OCI-LY3 (cell line): ENCODE results near the gene IFT122.

Experiments
- H2AFZ ChIP-seq: fragments of 200-600, 300-600 bp; shearing (Covaris generic); 2 replicates; pipeline ENCODE4 v1.6.0; 2014; ENCODE audit warnings: antibody characterized with exemption, low read depth, low read length
- H3K27ac ChIP-seq: fragments of 200-600, 300-600 bp; sonication (generic); 2 replicates; pipeline ENCODE4 v1.5.1; 2014; ENCODE audit warnings: mild to moderate bottlenecking, low read length, moderate library complexity, mixed read lengths
- H3K27me3 ChIP-seq: fragments of 200-600, 300-600 bp; sonication (generic); 2 replicates; pipeline ENCODE4 v1.6.1; 2014; ENCODE audit warnings: low read depth, low read length, mixed read lengths
- H3K36me3 ChIP-seq: fragments of 200-600, 300-600 bp; sonication (generic); replicated peaks from 2 replicates; pipeline ENCODE3; 2014; ENCODE audit warnings: low read depth, low read length, mixed read lengths
- H3K4me1 ChIP-seq: fragments of 300-600, 200-600 bp; sonication (generic); 2 replicates; pipeline ENCODE4 v1.6.1; 2014; ENCODE audit warnings: low read length, mixed read lengths
- H3K4me2 ChIP-seq: fragments of 200-600, 300-600 bp; sonication (generic); 2 replicates; pipeline ENCODE4 v1.6.1; 2014; ENCODE audit warnings: low read length, mixed read lengths
- H3K4me3 ChIP-seq: fragments of 300-600, 200-600 bp; sonication (generic); 2 replicates; pipeline ENCODE4 v1.5.1; 2014; ENCODE audit warnings: antibody characterized with exemption, mild to moderate bottlenecking, low read length, moderate library complexity
- H3K79me2 ChIP-seq: fragments of 300-600, 200-600 bp; shearing (Covaris generic); 2 replicates; pipeline ENCODE4 v1.6.1; 2014; ENCODE audit warnings: mild to moderate bottlenecking, low read length, mixed read lengths
- H3K9ac ChIP-seq: fragments of 300-600, 200-600 bp; shearing (Covaris generic); 2 replicates; pipeline ENCODE4 v1.6.0; 2014; ENCODE audit warnings: mild to moderate bottlenecking, low read length, moderate library complexity
- H3K9me3 ChIP-seq: fragments of 200-600, 300-600 bp; shearing (Covaris generic); 2 replicates; pipeline ENCODE4 v1.6.1; 2014; ENCODE audit warnings: low read length, mixed read lengths; ENCODE audit not compliant: insufficient read depth
- H4K20me1 ChIP-seq: fragments of 200-600, 300-600 bp; sonication (generic); 2 replicates; pipeline ENCODE4 v1.6.1; 2016; ENCODE audit warnings: low read length, mixed read lengths; ENCODE audit not compliant: insufficient read depth
- EZH2phosphoT487 ChIP-seq: fragments of 200-600 bp; shearing (Covaris generic); IDR thresholded peaks from 2 replicates; pipeline ENCODE4 v1.6.1; 2018; ENCODE audit warnings: antibody characterized with exemption, mixed run types, low read depth
- TF ChIP-seq, protein P1 (sequence below): fragments of 200-600, 300-600 bp; sonication (generic); IDR thresholded peaks from 2 replicates; pipeline ENCODE4 v1.5.1; 2014; ENCODE audit warnings: antibody characterized with exemption, low read length, low read depth

IFT122 gene

DNA sequence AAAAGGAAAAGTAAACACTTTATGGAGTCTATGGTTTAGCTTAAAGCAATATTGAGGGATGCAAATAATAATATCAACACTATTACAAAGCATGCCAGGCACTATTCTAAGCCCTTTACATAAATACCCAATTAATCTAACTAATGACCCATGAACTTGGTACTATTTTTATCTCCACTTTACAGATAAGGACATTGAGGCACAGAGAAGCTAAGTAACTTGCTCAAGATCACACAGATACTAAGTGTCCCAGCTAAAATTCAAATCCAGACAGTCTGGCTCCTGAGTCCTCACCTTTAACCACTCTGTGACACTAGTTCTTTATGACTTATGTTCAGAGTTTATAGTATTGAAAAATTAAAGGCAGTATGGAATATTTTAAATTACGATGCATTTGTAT, 5.9 kb upstream of the IFT122 start:
- no peak overlapping the region for H2AFZ ChIP-seq
- no peak overlapping the region for H3K4me2 ChIP-seq
- no peak overlapping the region for H3K9ac ChIP-seq
- no peaks in the 10 kb centered on the region for H3K9me3 ChIP-seq
- H3K4me3 ChIP-seq, result no peak overlapping the region
- H3K79me2 ChIP-seq, result peaks cover 16% of the 10 kb centered on the region
- H3K27ac ChIP-seq, result no peak overlapping the region
- TF ChIP-seq, protein P1, sequence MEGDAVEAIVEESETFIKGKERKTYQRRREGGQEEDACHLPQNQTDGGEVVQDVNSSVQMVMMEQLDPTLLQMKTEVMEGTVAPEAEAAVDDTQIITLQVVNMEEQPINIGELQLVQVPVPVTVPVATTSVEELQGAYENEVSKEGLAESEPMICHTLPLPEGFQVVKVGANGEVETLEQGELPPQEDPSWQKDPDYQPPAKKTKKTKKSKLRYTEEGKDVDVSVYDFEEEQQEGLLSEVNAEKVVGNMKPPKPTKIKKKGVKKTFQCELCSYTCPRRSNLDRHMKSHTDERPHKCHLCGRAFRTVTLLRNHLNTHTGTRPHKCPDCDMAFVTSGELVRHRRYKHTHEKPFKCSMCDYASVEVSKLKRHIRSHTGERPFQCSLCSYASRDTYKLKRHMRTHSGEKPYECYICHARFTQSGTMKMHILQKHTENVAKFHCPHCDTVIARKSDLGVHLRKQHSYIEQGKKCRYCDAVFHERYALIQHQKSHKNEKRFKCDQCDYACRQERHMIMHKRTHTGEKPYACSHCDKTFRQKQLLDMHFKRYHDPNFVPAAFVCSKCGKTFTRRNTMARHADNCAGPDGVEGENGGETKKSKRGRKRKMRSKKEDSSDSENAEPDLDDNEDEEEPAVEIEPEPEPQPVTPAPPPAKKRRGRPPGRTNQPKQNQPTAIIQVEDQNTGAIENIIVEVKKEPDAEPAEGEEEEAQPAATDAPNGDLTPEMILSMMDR, result no peak
- TF ChIP-seq EZH2phosphoT487, result no peak
- no peaks in the 10 kb centered on the region for H3K27me3 ChIP-seq
- H3K4me1 ChIP-seq, result peaks cover 42% of the 10 kb centered on the region
- peaks cover 61% of the 10 kb centered on the region for H3K36me3 ChIP-seq
- H4K20me1 ChIP-seq, result no peaks in the 10 kb centered on the region

DNA sequence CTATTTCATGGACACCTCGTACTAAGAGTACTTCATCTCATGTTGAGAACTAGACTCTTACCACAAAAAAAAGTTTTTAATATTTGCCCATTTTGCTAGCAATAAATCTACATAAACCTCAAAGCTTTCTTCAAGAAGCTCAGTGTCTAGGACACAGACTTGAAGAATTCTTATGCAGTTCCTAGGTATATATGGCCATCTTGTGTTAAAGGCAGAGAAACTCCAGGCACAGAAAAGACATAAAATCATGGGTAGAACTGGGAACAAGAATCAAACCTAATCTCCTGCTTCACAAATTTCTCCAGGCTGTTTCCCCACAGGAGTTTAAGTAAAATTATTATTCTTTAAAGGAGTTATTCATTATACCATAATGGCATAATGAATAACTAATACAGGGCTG, 4.7 kb upstream of the IFT122 start:
- Histone ChIP-seq H3K9me3 (no peaks in the 10 kb centered on the region), H3K27ac (no peak overlapping the region), H3K4me3 (no peak overlapping the region), H3K36me3 (peaks cover 55% of the 10 kb centered on the region), H4K20me1 (no peaks in the 10 kb centered on the region), H3K9ac (no peak overlapping the region), H2AFZ (no peak overlapping the region), H3K79me2 (peaks cover 22% of the 10 kb centered on the region), H3K4me2 (peak overlapping the region; percentile 18), H3K27me3 (no peaks in the 10 kb centered on the region), H3K4me1 (peaks cover 42% of the 10 kb centered on the region)
- no peak for TF ChIP-seq EZH2phosphoT487
- TF ChIP-seq, protein P1, result no peak

DNA sequence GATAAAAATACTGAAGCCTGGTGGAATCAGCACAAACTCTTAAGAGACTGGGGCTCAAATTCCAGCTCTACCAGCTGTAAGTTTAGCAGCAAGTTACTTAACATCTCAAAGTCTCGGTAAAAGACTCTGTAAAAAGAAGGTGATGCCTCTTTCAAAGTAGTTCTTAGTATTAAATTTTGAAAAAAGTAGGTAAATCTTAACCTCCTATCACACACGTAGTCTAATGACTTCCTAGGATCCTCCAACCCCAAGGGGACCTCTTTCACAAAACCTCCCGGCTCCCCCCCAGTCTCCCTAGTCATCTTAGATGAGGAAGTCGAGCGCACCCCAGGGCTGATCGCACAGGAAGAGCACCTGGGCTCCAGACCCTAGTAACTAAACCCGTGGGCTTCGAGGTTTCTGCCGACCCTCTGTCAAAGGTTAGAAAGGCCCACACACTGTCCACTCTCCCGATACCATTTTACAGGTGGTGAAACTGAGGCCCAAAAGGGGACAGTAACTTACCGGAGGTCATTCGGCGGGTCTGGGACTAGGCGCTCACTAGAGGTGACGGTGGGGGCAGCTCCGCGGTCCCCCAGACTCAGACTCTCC, 703 bp upstream of the IFT122 start:
- H3K4me2 ChIP-seq, result peak overlapping the region; percentile 70
- peaks cover 42% of the 10 kb centered on the region for H3K4me1 ChIP-seq
- H3K27me3 ChIP-seq, result no peaks in the 10 kb centered on the region
- peaks cover 31% of the 10 kb centered on the region for H3K79me2 ChIP-seq
- TF ChIP-seq EZH2phosphoT487, result no peak
- TF ChIP-seq, protein P1, result no peak
- peak overlapping the region; percentile 87; the same call in 1 of the 2 replicates for H2AFZ ChIP-seq
- peak overlapping the region; percentile 96 for H3K4me3 ChIP-seq
- H3K36me3 ChIP-seq, result peaks cover 25% of the 10 kb centered on the region
- H3K27ac ChIP-seq, result peak overlapping the region; percentile 85
- H3K9ac ChIP-seq, result peak overlapping the region; percentile 99
- no peaks in the 10 kb centered on the region for H4K20me1 ChIP-seq
- H3K9me3 ChIP-seq, result no peaks in the 10 kb centered on the region

DNA sequence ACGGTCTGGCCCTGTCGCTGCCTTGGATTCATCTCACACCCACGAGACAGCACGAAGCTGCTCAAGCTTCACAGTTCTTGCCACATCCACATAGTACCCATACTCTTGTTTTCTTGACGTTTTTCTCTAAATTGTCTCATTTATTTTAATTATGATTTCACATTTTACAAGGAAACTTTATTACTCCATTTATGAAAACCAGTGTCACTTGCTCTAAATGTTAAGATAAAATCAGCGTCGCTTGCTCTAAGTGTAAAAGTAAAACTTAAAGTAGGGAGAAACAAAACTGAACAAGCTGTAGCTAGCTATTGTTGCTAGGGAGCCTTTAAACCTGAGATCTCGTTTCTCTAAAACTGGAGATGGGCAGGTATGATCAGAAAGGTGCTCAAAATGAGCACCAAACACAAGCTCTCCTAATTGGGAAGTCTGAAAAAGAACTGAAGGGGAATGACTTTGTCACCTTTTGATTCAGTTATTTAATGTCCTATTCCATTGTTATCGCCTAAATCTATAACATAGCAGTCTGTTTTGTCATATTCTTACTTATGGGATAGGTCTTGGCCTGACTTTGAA, 680 bp downstream of the IFT122 start:
- Histone ChIP-seq H2AFZ (peak overlapping the region; percentile 35), H3K36me3 (peaks cover 21% of the 10 kb centered on the region), H4K20me1 (no peaks in the 10 kb centered on the region), H3K79me2 (peaks cover 31% of the 10 kb centered on the region), H3K4me3 (peak overlapping the region; percentile 96), H3K9me3 (no peaks in the 10 kb centered on the region), H3K4me1 (peaks cover 31% of the 10 kb centered on the region), H3K27me3 (no peaks in the 10 kb centered on the region), H3K27ac (peak overlapping the region; percentile 72), H3K4me2 (peak overlapping the region; percentile 97), H3K9ac (peak overlapping the region; percentile 89)
- TF ChIP-seq, protein P1, result no peak
- no peak for TF ChIP-seq EZH2phosphoT487
